GM04503 (cell line): ENCODE data around the gene ALLC.
"Not testable (repeated sequence)": the region's sequence is repeated elsewhere in the genome, so short reads cannot be mapped to it uniquely, and the experiment has no call there.

Source experiments
- DNase-seq: peaks from one replicate; pipeline ENCODE4 v3.0.0-alpha.2; 2012; ENCODE audit warnings: low read depth

Gene ALLC

DNA sequence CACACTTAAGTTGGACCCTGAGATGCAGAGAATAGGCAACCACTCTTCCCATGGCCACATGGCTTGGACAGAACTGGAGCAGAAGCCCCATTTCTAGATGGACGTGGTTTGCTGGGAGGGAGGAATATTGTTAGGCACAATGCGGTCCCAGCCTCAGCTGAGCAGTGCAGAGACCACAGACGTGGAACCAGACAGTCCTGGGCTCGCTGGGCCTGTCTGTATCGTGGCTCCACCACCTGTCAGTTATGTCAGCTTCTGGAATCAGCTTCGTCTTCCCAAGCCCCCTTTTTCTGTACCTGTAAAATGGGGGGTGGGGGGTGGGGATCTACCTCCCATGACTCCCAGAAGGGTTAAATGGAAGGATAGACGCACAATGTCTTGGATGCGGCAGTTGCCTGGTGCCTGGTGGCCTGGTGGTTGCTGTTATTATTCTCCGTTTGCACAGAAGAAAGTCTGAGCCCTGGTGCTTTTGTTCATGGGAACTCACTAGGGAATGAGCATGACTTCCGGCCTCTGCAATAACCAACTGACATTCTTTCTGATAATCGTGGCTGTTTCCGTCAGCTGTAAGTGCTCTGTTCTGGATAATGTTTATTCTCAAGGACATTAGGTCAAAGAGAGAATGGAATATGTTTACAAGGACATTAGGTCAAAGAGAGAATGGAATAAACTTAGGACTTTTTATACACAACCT is 31.7 kb upstream of the ALLC start:
- DNase-seq: no peak

DNA sequence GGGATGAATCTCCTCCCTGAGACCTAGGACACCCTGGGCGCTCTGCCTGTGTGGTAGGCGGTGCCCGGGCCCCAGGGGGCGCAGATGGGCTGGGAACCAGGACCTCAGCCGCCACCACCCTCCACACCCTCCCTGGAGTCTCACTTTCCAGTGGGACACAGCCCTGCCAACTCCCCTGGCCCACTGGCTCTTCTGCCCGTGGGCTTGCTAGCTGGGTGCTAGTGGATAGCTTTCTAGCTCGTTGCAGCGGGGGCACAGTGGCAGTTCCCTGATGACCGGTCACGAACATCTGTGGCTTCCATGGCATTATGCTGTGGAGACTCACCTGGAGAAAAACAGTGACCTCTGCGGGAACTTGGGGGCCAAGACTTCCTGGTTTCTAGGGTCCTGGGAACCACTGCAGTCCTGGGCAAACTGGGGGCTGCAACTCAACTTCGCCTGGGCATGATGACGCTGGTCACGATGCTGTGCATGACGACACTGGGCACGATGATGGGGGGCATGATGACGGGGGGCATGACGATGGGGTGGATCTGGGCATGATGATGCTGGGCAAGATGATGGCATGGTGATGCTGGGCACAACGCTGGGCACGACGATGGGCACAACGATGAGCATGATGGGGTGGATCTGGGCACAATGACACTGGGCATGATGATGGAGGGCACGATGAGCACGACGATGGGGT is 31.0 kb upstream of the ALLC start:
- DNase-seq: no peak

DNA sequence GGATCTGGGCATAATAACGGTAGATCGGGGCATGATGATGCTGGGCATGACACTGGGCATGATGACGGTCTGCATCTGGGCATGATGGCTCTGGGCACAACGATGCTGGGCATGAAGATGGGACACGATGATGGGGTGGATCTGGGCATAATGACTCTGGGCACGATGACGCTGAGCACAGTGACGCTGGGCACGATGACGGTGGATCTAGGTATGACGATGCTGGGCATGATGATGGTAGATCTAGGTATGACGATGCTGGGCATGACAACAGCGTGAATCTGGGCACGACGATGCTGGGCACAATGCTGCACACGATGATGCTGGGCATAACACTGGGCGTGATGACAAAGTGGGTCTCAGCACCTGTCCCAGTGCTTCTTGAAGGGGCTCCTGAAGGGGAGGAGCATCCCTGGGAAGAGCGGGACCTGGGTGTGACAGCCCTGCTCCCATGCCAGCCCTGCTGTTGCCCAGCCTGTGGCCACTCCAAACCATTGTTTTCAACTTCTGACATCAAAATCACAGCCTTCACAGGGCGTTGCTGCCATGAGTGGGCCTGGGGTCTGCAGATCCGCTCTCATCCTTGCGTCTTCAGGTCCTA is 30.4 kb upstream of the ALLC start:
- no peak for DNase-seq

DNA sequence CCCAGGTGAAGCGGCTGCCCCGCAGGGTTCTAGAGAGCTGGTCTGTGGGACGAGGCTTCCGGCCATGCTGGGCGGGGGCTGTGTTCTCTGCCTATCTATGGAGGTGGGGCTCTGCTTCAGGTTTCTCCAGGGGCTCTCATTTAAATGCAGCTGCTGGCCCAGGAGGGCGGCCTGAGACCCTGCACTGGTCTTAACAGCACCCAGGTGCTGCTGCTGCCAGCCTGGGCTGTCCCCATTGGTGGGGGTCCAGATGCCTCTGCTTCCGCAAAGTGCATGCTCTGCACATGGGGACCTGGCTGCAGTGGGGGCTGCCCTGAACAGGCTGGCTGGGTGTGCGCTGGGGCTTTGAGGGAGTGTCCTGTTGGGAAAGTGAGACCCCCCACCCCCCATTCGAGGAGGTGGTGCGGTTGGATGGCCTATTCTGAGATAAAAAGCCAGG is 29.7 kb upstream of the ALLC start:
- no peak for DNase-seq

DNA sequence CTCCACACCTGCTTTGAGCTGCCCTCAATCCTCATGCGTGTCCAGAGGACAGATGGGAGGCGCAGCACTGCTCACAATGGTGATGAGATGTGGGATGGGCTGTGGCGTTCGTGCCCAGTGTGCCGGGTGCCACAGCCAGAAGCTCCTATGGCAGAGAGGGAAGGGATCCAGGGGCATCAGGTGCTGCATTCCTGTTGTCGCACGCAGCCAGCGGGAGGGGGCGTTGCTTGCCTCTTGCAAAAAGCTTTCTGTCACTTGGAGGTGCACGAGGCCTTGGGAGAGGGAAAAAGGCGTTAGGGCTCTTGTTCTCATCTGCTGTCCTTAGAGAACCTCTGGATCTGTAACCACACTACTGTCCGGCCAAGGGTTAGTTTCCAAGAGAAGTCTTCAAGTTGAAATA is 29.2 kb upstream of the ALLC start:
- DNase-seq: no peak

DNA sequence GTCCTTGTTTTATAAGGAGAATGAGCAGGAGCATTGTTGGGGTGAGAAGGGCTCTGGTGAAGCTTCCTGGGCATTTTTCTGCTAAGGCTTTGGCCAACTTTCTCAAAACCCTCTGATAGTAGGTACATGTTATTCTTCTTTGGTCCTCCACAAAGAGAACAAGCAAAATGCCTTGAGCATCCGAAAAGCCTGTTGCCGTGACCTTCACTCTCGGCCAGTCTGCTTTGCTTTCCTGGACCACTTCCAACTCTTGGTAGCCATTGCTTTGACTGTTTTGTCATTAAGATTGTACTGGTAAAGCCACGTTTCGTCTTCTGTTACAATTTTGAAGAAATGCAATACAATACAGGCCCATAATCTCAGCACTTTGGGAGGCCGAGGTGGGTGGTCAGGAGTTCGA is 27.4 kb upstream of the ALLC start:
- no peak for DNase-seq

DNA sequence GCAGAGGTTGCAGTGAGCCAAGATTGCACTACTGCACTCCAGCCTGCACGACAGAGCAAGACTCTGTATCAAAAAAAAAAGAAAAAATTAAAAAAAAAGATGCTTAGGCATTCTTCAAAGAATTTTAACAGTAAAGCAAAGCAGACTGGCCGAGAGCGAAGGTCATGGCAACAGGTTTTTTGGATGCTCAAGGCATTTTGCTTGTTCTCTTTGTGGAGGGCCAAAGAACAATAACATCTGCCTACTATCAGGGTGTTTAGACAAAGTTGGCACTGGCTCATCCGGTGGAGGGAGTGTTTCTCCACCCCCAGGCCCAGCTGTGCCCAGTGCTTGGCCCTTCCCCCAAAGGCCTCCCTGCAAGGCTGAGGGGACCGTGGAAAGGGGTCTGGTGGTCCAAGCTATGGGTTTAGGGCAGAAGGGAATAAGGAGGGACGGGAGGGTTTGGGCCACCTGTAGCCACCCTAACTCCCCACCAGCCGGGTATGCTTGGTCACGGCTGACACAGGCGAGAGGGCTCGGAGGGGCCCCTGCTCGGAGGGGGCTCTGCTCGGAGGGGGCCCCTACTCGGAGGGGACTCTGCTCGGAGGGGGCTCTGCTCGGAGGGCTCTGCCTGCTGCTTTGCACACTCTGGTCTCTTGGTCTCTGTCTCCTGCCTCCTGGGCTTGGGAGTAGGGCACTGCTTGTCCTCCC is 26.7 kb upstream of the ALLC start:
- DNase-seq: no peak

DNA sequence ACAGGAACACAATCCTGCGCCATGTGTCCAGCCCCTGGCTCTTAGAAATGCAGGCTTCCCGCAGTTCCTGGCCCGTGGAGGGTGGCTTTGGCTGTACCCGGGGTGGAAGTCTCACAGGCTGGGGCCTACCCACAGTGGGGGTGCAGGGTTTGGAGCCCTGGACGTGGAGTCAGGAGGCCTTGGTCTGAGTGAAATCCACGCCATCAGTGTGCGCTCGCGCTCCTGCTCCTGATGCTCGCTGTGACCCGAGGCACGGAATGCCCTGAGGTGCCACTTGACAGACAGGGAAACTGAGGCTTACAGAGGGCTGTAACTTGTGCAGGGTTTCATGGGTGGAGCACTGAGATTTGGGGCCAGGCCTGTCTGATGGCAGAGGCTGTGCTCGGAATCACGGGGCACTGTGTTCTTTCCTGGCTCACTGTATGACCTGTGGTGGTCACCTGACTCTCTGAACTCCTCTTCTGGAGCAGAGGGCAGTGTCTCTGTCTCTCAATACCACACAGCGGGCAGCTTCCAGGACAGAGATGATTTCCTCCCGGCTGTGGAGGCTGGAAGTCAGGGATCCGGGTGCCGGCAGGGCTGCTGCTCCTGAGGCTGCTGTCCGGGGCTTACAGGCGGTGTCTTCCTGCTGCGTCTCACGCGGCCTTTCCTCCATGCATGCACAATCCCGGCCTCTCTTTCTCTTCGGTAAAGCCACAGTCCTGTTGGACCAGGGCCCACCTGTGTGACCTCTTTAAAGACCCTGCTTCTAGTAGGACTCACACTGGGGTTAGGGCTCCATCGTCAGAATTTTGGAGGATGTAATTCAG is 25.9 kb upstream of the ALLC start:
- no peak for DNase-seq

DNA sequence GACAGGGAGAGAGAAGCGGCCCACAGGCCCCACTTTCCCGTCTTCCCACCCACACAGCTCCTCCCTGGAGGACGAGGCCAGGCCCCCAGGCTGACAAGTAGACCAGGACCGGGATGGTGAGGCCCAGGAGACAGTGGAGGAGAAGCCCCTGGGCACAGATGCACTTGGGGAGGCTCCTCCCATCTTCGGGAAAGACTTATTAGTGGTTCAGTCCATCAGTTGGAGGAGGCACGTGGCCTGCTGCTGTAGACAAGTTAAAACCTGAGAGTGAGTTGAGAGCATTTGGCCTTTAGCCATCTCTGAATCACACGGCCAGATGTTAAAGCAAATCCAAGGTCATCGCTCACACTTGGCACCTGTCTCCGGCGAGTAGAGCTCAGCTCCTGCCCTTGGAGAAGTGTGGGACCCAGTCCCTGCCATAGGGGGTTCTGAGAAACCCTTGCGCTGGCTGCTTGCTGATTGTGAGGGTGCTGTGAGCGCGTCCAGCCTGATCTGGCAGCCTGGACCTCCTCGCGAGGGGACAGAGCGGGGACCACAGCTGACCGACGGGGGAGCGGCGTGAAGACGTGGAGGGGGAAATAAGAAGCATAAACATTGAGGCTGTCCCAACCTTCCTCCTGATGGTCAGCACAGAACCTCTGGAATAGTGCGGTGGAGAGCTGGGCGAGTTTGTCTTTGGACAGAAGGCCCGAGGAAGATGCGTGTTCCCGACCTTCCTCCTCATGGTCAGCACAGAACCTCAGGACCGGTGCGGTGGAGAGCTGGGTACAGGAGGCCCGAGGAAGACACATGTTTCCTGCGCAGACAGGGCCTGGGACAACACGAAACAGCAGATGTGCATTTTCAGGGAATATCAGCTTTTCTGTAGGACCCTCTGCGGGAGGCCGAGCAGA is 24.7 kb upstream of the ALLC start:
- no peak for DNase-seq

DNA sequence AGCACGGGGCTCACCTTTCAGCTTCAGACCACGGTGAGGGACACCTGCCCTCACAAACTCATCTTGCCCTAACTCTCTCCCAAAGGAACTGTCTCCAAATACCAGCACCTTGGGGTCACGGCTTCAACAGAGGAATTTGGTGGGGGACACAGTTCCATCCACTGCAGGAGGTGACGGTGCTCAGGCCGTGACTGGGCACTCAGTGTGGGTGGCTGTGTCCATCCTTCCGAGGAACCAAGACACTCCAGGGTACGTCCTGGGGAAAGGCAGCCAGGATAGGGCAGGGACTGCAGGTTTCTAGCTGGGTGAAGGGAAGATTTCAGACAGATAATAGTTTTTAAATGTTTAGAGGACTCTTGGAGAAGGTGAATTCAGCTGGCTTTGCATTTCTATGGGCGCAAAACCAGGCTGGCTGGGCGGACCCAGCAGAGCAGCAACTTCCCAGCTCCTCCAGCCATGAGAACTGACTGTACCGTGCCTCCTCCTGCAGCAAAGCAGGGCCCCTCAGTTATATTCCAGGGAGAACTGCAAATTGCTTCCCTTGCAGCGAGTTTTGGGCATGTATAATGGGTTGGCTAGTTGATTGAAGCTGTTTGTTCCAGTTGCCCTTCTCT is 23.9 kb upstream of the ALLC start:
- DNase-seq: no peak

DNA sequence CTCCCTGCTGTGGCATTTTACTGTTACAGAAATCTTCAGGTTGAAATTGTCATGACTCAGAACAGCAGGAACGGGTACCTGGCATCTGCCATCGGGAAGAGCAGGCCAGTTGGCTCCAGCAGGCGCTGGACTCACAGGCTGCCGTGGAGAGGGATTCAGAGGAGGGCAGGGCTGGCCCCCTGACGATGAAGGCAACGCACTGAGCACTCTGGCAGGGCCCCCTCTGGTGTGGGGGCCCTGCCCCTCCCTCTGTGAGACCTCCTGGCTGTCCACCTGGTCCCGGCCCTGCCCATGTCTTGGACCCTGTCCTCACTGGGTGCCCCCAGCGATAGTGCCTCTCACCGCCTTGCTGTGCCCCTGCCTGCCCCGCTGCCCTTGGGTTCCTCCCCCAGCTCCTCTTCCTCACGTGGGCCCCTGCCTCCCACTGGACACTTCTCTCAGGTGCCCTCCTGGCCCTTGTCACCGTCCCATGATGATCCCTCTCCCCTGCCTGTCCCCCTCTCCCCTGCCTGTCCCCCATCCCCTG is 23.3 kb upstream of the ALLC start:
- no peak for DNase-seq

DNA sequence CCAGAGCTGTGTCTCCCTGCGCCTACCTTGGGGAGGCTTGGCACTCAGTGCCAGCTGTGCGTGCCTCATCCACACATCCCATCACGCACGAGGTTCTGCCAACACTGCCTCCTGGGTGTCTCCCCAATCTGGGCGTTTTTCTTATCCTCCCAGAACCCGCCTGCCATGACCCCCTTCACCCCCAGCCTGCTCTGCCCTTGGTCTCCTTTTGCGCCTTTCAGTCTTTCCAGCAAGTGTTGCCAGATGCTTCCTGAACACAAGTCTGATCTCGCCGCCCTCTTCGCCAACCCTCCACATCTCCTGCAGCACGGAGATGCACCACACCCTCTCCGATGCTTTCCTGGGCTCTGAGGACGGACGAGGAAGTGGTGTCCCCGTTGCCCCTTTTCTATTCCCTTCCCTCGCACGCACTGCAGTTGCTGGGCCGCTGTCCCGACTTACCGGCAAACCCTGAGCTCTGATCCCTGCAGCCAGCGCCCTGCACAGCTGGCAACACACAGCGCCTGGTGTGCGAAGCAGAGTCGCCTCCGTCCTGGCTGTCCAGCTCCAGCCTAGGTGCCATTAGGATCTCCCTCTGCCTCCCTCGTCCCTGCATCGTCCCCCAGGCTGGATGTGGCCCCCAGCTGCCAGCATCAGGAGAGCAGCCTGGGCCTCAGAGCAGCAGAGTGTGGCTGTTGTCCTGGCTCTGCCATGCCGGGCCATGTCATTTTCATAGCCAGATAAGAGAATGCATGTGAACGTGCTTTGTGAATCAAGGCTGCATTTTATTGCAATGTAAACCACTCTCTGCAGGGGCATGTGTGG is 22.6 kb upstream of the ALLC start:
- no peak for DNase-seq

DNA sequence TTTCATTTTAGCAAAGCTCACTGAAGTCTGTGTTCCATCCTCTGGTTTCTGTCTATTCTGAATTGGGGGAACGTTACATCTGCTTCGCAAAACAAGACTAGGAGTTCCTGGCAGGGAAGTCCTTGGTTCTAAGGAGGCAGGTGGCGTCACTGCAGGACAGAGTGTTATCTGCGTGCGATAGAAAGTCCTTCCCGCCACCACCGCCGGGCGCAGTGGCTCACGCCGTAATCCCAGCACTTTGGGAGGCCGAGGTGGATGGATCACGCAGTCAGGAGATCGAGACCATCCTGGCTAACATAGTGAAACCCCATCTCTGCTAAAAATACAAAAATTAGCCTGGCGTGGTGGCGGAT is 22.0 kb upstream of the ALLC start:
- not testable (repeated sequence) for DNase-seq

DNA sequence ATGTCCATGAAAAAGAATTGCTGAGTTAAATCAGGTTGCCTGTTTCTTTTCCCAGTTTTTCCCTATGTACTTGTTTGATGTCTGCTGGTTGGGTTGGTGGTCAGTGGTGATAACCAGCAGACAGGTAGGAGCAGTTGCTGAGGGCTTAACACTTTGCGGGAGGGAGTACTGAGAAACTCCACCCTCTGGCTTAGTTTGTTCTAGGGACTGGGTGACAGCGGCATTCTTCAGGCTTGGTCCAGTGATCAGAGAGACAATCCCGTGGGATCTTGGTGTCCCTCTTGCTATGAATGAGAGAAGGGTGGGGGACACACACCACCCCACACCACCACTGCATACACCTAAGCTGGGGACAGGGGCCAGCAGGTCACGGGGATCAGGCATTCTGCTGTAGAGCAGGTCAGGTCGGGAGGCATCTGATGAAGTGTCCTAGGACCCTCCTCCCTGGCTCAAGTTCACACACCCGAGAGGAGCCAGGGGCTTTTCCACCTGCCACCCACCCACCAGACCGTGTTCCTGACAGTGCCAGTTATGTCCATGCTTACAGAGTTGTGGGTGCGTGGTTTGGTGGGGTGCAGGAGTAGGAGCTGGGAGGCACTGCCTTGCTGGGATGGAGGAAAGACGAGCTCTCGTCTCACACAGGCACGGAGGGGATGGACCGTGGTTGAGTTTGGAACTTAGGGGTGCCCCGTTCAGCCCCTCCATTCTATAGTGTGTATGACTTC is 21.3 kb upstream of the ALLC start:
- no peak for DNase-seq

DNA sequence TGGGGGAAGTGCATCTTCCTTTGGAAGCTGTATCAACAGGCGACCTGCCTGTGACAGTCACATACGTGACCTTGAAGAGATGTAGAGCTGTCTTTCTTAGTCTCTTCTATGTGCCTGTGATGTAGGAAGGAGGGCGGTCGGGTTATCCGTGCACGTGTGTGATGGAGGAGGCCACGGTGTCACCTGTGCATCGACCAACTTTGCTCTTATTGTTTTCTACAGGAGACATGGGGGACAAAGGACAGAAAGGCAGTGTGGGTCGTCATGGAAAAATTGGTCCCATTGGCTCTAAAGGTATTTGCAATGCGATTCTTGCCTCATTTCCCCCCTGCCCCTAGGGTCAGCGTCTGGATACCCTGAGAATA is 20.7 kb upstream of the ALLC start:
- no peak for DNase-seq

DNA sequence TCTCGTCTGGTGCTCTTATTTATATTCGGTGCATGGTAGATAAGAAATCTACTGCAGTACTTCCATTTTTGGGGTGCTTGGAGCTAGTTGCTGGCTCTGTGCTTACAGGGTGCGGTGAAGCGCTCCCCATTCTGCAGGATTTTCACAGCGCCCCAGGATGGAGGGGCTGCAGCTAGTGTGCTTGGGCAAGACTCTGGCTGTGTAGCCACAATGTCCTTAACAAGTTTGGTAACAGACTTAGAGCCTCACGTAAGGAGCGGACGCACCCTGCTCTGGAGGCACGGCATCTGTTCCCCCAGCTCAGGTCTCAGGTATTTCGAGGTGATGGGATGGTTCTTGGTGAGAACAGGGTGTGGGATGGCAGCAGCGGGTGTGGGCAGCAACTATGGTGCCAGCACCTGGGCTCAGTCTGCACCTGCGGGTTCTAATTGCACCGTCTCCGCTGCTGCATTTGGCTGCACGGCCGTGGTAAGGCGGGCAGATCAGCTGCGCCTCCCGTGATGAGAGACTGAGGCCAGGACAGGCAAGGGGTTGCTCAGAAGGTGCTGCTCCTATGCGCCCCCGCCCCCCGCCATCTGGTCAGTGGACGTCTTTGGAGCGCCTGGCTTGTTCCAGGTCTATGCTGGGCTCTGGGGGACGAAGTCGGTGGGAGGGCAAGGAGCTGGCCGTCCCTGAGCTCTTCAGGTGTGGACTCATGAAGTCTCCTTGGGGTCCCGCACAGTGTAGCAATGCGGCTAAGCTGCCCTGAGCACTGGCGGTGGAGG is 20.1 kb upstream of the ALLC start:
- DNase-seq: no peak

DNA sequence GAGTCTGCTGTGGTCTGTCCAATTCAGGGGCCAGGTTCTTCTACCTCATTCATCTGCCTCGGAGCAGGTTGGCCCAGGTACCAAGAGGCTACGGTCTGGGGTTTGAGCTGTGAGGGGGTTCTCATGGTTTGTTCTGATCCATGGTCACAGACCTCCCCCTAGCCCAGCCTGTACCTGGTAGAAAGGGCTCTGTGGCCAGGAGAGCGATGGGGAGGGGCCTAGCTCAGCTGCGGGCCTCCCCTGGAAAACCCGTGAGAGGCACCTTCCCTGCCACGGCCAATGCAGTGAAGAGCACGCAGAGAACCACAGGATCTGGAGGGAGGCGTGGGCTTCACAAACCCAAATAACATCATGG is 19.6 kb upstream of the ALLC start:
- no peak for DNase-seq

DNA sequence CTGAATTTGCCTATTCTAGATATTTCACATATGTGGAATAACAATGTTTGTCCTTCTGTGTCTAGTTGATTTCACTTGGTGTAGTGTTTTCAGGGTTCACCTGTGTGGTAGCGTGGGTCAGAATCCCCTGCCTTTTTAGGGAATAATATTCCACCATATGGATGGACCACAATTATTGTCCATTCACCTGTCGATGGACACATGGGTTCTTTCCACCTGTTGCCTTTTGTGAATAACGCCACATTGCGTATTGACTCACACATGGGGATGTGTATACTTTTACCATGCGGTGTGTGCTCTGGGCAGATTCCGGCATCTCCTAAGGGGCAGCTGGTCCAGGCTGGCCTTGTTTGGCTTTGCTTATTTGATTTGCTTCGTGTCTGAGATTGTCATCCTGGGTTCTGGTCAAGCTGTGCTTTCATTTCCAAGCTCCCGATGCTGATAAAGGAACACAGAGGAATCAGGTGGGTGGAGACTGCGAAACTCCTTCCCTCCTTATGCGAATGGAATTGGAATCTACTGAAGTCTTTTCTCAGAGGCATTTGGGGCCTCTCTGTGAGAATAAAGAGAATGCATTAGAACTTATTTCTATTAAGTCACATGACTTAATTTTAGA is 18.9 kb upstream of the ALLC start:
- no peak for DNase-seq
